Right atrium auricular region (tissue), 2 donors: ENCODE data around the gene ABCF2. TPM values are rescaled to one million over a fixed set of nuclear protein-coding genes. Genes with fewer than 3 reads are reported as not detected.

Experiments
- DNase-seq: peaks from one replicate; pipeline ENCODE4 v3.0.0-alpha.2; 2019; ENCODE audit warnings: low spot score
- H3K27ac ChIP-seq, 2 donors: fragments of 200-600 bp; sonication (generic); 1 replicate in 1 of 2; 2 replicates in 1 of 2; pipeline ENCODE4 v1.5.1; 2016 to 2019
- H3K27me3 ChIP-seq, 2 donors: fragments of 200-600 bp; sonication (generic); one replicate each; pipeline versions ENCODE4 v1.5.1 to v1.6.0; 2017 to 2019
- H3K36me3 ChIP-seq: fragments of 200-600 bp; sonication (generic); one replicate; pipeline ENCODE4 v1.5.1; 2016
- H3K4me1 ChIP-seq, 2 donors: fragments of 200-600 bp; sonication (generic); one replicate each; pipeline versions ENCODE4 v1.5.1 to v1.6.0; 2017 to 2019
- H3K4me3 ChIP-seq, 2 donors: fragments of 200-600 bp; sonication (generic); 1 replicate in 1 of 2; 2 replicates in 1 of 2; pipeline ENCODE4 v1.5.1; 2017 to 2019; ENCODE audit warnings: mild to moderate bottlenecking in 1 of 2, moderate library complexity in 1 of 2
- H3K9me3 ChIP-seq, 2 donors: fragments of 200-600 bp; sonication (generic); one replicate each; pipeline ENCODE4 v1.5.1; 2019
- total RNA-seq, 2 donors: library from RNA; depleted of rRNA; stranded (reverse); fragments of >200 nt; gene quantifications; one replicate each; pipeline ENCODE4 v1.1.0, GENCODE V29; 2016
- TF ChIP-seq, protein P1 (sequence below), 2 donors: fragments of 200-600 bp; sonication (generic); IDR thresholded peaks; one replicate each; pipeline ENCODE4 v1.5.1; 2019; ENCODE audit warnings: antibody characterized with exemption in 2 of 2

ABCF2 gene
- total RNA-seq, 2 donors from 2014 or later: 29.7 to 38.6 TPM

DNA sequence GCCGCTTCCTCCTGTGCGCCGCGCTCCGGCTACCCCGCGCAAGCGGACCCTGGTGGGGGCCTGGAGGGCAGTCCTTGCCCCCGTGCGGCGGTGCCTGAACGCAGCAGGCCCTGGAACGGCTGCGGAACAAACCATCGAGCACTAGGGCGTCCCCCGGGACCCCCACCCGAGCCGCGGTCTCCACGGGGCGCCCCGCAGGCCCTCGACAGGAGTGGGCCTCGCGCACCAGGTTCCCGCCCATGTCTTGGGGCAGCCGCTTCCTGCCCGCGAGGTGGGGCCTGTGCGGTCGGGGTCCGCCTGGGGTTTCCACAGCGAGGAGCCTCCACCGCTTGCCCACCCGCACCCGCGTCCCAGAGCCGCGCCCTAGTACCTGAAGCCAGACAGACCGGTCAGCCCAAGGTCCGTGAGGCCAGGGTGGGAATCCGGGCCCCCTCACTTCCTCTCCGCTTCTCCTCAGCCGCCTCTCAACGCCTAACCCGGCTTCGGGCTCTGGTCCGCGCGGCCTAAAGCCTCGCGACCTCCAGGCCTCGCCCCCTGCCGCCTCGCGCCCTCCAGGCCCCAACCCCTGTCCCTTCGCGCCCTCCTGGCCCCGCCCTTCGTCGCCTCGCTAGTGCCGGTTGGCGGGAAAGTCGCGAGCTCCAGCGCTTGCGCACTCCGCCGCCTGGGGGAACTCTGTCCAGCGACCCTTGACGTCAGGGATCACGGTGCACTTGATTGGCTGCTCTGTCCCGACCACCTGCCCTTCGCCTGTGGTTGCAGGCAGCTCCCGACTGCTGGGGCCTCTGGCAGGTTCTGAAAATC, 52.6 kb downstream of the ABCF2 start:
- TF ChIP-seq, protein P1, sequence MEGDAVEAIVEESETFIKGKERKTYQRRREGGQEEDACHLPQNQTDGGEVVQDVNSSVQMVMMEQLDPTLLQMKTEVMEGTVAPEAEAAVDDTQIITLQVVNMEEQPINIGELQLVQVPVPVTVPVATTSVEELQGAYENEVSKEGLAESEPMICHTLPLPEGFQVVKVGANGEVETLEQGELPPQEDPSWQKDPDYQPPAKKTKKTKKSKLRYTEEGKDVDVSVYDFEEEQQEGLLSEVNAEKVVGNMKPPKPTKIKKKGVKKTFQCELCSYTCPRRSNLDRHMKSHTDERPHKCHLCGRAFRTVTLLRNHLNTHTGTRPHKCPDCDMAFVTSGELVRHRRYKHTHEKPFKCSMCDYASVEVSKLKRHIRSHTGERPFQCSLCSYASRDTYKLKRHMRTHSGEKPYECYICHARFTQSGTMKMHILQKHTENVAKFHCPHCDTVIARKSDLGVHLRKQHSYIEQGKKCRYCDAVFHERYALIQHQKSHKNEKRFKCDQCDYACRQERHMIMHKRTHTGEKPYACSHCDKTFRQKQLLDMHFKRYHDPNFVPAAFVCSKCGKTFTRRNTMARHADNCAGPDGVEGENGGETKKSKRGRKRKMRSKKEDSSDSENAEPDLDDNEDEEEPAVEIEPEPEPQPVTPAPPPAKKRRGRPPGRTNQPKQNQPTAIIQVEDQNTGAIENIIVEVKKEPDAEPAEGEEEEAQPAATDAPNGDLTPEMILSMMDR (IDR thresholded peaks at IDR 0.05): no peak
- no peak for DNase-seq
- Histone ChIP-seq H3K27ac (no peak overlapping the region), H3K4me3 (no peak overlapping the region), H3K4me1 (no peaks in the 10 kb centered on the region), H3K27me3 (no peaks in the 10 kb centered on the region), H3K36me3 (no peaks in the 10 kb centered on the region), H3K9me3 (no peaks in the 10 kb centered on the region)

DNA sequence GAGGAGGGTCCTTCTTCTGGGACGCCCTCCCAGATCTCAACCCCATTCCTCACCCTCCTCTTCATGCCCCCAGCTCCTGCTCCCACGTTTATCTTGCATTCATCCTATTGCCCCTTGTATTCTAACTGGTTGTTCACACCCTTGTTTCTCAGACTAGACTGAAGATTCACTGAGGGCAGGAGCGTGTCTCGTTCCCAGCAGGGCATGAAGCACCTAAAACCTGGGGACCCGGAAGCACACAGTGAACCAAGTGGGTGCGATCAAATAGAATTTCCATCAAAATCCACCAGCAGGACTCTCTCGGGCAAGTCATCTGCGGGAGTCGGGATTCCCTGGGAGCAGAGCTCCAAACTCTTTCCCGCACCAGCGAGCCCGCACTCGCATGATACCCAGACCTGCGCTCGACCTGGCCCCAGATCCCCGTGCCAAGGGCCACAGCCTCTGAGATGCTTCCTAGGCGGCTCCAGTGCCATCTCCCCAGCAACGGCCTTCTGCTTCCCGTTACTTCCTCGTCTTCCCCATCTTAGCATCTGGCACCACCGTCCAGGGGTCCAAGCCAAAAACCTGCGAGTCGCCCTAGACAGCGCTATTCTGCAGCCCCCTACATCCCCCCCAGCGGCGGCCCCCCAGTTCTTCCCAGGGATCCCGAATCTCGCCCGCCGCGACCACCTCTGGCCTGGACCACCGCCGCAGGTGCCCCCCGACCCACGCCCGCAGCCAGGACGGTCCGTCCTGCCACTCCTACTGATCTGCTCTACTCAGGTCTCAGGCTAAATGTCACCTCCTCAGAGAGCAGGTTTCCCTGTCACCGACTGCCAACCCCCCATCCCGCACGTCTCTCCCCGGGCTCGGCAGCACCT, 53.4 kb downstream of the ABCF2 start:
- H3K4me1 ChIP-seq: no peaks in the 10 kb centered on the region
- DNase-seq: no peak
- H3K36me3 ChIP-seq: no peaks in the 10 kb centered on the region
- H3K9me3 ChIP-seq: no peaks in the 10 kb centered on the region
- H3K27me3 ChIP-seq: no peaks in the 10 kb centered on the region
- no peak overlapping the region for H3K4me3 ChIP-seq
- no peak overlapping the region for H3K27ac ChIP-seq
- TF ChIP-seq, protein P1 (IDR thresholded peaks at IDR 0.05): no peak

DNA sequence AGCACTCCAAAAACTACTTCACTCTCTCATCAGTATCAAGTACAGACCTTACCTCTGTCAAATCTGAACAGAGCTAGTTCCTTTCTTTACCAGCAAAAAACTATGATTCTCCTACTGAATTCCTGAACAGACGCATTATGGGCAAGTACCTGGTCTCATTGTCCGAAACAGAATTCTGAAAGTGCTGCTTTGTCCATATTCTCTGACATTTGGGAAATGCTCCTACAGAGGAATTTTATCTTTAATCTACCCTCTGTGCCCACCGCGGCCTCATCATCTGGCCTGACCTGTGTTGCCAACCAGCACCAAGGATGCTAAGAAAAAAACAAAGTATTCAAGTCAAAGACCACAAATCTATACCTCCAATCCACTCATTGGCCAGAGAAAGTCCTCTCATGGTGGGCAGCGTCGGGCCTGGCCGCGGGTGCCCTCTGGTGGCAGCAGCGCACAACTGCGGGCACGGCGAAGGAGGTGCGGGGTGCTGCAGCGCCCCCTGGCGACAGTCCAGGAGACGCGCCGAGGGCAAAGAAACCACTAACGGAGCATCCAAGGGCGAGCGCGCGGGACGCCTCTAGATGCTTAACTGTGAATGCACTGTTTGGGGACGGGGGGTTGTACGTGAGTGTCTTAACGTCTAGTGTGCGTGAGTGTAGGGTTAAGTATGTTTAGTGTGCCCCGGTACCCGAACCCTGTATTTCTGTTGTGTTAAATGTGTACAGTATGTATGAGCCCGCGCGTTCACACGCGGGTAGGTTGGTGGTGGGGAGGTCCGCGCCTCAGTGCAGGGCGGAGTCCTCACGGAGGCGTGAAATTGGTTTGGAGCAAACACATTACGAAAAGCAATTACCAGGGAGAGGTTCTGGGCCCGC, 54.5 kb downstream of the ABCF2 start:
- peak; percentile 69 for DNase-seq

DNA sequence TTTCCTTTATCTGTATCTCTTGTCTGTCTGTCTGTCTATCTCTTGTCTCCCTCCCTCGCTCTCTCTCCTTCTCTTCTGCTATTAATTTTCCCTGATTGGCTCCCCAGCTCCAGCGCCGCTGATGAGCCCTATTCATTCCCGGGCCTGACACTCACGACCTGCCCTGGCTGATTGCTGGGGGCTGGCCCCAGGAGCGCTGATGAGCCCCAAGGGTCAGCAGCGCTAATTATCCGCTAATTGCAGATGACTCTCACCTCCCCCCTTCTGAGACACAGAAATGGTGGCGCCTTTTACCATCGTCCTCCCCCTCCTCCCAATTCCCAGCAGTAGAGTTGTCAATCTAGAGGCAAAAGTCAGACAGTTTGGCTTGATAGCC, 58.2 kb downstream of the ABCF2 start:
- Histone ChIP-seq H3K27me3 (peaks cover 0 to 3% of the 10 kb centered on the region in 2 donors), H3K36me3 (no peaks in the 10 kb centered on the region), H3K4me3 (no peak overlapping the region), H3K9me3 (no peaks in the 10 kb centered on the region), H3K27ac (no peak overlapping the region), H3K4me1 (peaks cover 0 to 17% of the 10 kb centered on the region in 2 donors)
- no peak for DNase-seq
- TF ChIP-seq, protein P1 (IDR thresholded peaks at IDR 0.05): no peak

More for the DNA sequence above, 54.5 kb downstream of the ABCF2 start:
- Histone ChIP-seq H3K9me3 (no peaks in the 10 kb centered on the region), H3K36me3 (no peaks in the 10 kb centered on the region), H3K4me3 (no peak overlapping the region), H3K4me1 (peaks cover 0 to 9% of the 10 kb centered on the region in 2 donors), H3K27me3 (no peaks in the 10 kb centered on the region), H3K27ac (no peak overlapping the region)
- TF ChIP-seq, protein P1 (IDR thresholded peaks at IDR 0.05): peak; percentile 100

DNA sequence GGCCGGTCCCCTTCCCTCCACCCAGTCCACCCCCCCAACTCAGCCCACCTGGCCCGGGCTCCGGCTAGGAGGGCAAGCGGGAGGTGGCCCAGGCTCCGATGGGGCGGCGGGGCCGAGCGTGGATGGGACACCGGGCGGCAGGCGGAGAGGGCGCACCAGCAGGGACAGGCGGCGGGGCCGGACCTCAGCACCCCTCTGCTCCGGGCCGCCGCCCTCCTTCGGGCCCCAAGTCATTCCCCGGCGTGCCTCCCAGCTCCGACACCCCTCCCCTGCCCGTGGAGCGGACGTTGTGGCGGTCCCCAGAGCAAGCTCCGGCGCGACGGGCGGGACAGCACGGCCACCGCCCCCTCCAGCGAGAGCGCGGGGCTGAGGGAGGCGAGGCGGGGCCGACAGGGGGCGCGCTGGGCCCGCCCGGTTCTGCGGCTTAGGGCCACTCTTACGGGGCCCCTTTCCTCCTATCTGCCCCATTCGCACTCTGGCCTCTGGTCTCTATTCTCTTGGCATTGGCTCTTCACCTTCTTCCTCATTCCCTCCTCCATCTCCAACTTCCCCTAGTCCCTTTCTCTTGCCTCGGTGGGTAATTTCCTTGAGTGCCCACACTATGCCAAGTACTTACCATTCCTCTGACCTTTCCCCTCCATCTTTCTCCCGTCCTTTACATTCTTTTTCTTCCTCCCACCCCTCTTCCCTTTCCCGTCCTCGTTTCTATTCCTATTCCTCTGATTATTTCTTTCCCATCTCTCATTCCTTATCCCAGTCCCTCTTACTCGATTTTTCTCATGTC, 58.8 kb downstream of the ABCF2 start:
- Histone ChIP-seq H3K27me3 (peaks cover 0 to 3% of the 10 kb centered on the region in 2 donors), H3K36me3 (no peaks in the 10 kb centered on the region), H3K27ac (no peak overlapping the region), H3K4me1 (peaks cover 0 to 17% of the 10 kb centered on the region in 2 donors), H3K4me3 (peak overlapping the region; percentile 36 to 59), H3K9me3 (no peaks in the 10 kb centered on the region)
- DNase-seq: no peak
- TF ChIP-seq, protein P1 (IDR thresholded peaks at IDR 0.05): peak; percentile 46 to 82
